HG03342 (cell line): Measurements from ENCODE around the gene DLGAP1.
"Not testable (repeated sequence)": the region's sequence is repeated elsewhere in the genome, so short reads cannot be mapped to it uniquely, and the experiment has no call there.

ENCODE experiments used
- ATAC-seq: cut with Tn5 transposase; IDR thresholded peaks from one replicate; pipeline ENCODE4 v1.9.1; 2021; ENCODE audit warnings: mild to moderate bottlenecking, moderate library complexity; ENCODE audit not compliant: unreplicated experiment

DLGAP1 gene

DNA sequence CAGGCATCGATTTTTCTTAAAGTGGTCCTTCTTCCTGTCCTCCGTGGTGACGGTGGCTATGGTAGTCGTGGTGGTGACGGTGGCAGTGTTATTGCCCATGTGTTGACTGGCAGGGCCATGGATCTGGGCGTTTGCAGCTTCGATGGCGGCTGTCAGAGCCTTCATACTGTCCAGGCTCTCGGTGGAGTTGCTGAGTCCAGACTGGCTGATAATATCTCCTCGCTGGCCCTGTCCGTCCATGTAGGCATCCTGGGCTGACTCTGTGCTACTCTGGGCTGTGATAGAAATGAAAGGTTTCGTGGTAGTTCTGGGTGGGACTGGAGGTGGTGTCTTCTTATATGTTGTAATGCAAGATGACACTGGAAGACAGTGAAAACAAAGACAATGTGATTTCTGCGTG lies 873.2 kb downstream of the DLGAP1 start:
- ATAC-seq: no peak

DNA sequence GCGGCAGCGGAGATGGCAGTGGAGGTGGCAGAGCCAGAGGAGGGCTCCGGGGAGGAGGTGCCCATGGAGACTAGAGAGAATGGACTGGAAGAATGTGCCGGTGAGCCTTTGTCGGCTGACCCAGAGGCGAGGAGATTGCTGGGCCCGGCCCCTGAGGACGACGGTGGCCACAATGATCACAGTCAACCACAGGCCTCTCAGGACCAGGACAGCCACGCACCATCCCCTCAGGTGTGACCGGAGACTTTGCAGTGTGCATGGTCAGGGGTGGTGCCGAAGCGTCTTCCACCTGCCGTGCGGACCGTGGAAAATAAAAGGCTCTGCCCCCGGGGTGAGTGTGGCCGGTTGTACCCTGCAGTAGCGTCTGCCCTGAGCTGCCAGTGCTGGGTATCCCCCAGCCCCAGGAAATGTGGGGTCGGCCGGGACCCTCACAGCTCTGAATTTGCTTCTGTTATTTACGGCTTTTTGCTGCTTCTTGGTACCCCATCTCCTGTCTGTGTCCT lies 874.5 kb downstream of the DLGAP1 start:
- ATAC-seq: not testable (repeated sequence)

DNA sequence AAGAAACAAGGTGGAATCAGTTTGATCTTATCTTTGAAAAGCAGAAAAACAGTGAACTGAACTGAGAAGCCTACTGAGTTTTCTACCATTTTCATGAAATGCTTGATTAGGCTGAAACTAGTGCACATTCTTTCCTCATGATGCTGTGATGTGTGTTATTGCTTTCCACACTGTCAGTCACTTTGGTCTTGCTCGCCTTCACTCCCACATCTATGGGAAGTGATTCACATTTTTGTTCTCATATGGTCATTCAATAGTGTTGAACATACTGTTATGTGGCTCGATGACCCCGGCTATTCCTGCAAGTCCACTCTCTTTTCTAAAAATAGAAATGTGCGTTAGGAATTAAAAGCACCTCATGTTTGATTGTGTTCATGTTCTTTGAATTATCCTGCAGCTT lies 875.4 kb downstream of the DLGAP1 start:
- ATAC-seq: no peak

DNA sequence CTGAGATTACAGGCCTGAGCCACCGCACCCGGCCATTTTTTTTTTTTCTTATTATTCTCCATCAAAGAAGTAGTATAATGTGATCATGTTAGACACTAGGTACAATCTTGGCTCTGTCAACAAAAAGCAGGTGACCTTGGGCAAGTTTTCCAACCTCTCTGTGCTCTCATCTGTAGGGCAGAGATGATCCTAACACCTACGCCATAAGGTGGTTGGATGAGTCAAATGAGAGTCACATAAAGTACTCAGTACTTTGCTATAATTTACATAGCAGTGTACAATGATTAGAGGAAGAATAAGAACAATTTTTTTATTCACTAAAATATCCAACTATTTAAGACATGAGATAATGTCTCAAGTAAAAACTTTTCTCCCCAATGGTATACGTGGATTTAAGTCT lies 876.5 kb downstream of the DLGAP1 start:
- no peak for ATAC-seq

DNA sequence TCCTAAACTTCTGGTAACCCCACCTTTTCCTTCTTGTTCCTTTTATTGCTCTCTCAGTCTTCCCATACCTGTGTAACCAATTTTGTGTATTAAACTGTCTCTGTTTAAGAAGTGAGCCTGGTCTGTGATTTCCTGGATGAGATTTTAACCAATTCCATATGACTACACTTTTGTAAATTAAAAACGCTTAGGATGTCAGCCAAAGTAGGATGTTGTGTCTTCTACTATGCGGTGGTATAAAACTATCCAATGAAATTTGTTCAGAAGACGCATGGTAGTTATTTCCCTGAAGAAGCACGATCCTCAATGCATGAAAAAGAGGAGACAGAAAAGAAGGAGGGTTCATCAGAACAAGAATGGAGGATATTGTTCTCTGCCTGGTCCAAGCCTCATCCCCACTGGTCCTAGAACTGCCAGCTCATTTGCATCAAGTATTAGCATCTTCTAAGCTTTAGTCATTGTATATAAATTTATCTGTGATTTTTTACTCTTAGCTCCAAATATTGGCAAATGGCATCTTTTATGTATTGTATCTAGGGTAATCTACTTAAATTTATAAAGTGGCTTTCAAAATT lies 877.7 kb downstream of the DLGAP1 start:
- ATAC-seq: no peak

DNA sequence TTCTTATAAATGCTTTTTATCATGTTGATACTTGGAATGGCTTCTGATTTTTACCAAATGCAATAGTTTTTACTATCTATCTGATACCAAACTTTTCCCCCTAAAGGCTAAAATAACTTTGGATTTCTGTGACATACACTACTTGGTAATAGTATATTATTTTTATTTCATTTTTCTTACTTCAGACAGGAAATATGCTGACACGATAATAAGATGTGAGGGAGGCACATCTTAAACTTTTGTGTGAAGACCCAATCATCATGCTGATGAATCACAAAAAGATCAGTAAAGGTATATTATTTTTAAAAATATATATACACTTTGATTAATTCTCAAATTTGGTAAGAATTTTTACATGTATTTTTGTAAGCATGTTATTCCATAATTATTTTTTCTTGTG lies 882.3 kb downstream of the DLGAP1 start:
- no peak for ATAC-seq

DNA sequence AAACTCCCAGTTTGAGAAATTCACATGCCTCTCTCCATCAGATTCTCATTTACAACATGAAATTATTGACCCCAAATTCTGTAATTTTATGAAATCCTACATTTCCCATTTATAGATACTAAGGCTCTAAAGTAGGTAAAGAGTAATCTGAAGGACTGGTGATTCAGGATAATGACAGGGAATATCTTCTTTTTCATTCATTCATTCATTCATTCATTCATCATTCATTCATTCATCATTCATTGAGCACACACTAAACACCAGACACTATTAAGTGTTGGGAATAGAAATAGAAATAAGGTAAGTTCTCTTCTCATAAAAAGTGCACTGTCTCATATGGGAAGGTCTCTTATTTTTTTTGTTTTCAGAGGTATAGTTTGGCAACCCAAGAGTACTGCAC lies 888.3 kb downstream of the DLGAP1 start:
- no peak for ATAC-seq

DNA sequence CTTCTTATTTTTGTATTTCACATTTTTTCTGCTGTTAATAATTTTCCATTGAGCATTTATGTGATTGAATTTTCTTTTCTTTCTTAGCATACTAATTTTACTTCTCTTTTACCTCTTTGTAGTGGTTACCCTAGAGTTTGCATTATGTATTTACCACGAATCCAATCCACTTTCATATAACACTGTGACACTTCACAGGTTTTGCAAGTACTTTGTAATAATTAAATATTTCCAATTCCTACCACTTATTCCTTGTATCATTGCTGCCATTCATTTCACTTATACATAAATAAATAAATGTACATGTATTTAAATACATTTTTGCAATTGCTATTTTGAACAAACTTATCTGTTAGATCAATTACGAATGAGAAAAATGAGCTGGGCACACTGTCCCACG lies 894.4 kb downstream of the DLGAP1 start:
- no peak for ATAC-seq

DNA sequence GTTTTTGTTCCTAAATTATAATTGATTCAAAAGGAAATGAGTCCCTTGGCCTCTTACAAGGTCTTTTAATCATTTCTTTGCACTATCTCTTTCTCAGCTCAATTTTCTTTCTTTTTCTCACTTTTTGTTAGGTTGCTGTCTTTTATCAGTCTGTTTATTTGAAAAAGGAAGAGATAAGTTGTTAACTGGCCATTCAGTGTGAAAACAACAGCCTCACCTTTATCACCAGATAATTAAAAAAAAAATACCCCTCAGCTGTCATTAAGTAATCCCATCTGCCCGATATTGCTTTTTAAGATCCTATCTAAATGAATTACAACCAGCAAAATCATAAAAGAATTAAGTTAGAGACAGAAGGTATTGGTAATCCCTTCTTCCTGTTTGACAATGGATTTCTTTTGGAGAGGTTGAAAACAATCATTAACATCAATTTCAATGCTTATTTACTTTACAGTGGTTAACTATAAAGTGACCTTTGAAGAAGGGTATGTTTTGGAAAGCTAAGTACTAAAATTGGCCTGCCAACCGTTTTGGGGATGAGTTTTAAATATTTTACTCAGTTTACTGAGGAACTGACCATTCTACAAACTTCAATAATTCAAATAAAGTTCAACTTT lies 900.2 kb downstream of the DLGAP1 start:
- no peak for ATAC-seq

DNA sequence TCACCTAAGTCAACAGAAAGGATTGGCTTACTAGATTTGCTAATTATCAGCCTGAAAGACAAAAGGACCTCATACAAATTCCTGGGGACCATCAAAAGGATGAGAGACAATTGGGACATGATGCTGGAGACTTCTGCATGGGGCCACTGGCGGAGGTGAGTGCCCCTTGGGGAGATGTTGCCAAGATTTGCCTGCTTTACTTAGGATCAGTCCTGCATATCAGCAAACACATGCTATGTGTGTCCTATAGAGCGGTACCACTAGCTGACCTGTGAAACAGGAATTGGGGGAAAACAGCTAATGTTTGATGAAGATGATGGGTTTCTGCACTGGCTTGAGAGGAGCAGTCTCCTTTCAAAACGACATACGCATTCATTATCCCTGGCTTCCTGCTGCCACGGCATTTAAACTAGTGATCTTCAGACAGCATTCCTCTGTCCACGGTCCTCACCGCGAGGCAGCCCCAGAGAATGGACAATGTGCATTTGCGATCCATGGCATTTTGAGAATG lies 901.0 kb downstream of the DLGAP1 start:
- ATAC-seq: no peak

DNA sequence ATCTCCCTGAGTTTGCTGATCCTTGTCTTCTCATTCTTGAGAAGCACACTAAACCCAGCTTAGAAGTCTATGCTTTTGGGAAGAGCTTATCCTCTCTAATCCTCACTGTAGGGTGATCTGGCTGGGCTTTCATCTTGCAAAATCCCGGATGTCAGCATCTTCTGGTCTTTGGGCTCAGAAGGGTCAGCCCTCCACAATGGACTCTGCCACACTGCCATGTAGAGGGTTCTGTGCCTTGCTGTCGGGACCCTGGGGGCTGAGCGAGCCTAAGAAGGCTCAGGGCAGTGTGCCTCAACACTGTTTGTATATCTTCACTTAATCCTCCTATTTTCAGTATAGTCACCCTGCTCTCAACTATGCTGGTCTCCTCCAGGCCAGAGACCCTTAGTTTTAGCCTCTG lies 902.8 kb downstream of the DLGAP1 start:
- no peak for ATAC-seq

DNA sequence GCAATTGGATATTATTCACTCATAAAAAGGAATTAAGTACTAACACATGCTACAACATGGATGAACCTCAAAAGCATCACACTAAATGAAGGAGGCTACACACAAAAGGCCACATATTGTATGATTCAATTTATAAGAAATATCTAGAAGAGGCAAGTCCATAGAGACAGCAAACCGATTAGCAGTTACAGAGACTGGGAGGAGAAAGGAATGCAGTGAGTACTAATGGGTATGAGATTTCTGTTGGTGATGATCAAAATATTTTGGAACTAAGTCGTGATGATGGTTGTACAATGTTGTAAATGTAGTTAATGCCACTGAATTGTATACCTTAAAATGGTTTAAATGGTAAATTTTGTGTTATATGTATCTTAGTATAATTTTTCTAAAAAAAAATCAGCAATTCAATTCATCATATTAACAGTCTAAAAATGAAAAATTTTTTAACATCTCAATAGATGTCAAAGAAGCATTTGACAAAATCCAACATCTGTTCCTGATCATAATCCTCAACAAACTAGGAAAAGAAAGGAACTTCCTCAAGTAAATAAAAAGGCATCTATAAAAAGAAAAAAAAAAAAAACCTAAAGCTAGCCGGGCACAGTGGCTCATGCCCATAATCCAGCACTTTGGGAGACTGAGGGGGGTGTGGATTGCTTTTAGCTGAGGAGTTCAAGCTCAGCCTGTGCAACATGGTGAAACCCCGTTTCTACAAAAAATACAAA lies 907.1 kb downstream of the DLGAP1 start:
- ATAC-seq: no peak

DNA sequence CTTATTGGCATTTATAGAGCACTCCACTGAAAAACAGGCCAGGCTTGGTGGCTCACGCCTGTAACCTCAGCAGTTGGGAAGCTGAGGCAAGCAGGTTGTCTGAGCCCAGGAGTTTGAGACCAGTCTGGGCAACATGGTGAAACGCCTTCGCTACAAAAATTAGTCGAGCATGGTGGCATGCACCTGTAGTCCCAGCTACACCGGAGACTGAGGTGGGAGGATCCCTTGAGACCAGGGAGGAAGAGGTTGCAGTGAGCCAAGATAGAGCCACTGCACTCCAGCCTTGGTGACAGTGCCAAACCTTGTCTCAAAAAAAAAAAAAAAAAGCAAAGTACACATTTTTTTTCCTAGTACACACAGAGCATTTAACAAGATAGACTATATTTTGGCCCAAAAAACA lies 909.0 kb downstream of the DLGAP1 start:
- ATAC-seq: no peak

DNA sequence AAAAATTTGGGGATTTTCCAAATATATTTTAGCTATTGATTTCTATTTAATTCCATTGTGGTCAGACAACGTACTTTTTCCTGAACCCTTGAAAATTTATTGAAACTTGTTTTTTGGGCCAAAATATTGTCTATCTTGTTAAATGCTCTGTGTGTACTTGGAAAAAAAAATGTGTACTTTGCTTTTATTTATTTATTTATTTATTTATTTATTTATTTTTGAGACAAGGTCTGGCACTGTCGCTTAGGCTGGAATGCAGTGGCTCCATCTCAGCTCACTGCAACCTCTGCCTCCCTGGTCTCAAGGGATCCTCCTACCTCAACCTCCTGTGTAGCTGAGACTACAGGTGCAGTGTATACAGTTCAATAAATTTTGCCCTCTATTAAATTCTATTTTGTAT lies 910.6 kb downstream of the DLGAP1 start:
- no peak for ATAC-seq

DNA sequence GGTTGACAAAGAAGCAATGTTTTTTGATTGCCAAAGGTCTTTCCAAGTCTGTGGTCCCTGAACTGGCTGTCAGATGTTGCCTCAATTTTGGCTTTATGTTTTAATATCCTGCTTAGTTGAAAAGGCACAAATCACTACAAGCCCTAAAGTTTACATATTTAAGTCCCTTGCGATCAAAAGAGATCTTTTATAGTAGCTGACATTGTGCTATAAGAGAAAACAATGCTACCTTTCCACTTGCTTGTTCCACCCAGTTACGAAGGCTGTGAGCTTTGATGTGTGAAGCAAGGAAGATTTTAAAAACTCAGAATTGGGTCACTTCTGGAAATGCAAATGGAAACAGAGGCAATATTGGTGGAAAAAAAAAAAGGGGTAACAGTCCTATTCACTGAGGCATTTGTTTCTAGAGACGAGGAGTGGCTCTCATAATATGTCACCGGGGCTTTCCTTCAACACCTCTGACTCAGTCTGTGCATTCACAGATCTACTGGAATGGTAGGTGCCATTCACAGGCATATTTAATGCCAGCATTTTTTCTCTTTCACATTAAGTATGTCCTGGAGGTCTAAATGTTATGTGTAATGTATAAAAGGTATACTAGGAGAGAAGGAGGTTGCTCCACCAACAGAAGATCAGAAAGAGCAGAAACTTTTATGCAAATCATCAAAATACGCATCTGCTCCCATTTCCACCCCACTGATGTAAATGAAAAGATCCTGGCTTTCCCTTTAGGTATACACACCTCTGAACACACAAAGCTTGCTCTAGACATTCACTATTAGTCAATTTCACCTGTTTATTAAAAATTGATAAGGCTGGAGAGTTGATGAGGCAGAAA lies 913.3 kb downstream of the DLGAP1 start:
- peak; percentile 95 for ATAC-seq

DNA sequence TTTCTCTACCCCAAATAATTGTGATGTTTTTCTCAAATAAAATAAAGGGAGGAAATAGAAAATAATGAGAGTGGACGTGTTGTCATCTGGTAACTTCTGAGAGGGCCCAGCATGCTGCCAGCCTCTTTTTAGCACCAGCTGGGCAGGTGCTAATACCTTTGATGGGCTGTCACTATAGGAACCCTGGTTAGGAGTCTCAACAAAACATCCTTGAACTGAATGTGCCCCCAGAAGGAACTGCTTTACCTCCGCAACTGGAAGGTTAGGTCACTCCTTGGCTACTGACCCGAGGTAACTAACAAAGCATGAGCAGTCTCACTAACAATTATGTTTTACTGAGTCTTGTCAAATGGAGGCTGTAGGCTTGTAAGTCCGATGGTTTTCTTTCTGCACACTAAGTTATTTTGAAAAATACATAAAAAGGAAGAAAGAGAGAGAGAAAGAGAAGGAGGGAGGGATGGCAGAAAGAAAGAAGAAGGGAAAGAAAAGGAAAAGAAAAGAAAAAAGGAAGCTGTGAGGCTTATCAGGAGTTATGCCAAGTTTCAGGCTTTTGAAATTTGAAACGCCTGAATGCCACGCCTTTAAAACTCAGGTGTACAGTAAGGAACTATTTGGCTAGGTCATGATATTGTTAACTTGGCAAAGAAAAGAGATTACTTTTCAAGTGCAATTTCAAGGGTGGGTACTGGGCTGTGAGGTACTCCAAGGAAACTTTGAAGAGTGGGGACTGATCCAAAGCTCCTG lies 914.1 kb downstream of the DLGAP1 start:
- ATAC-seq: no peak

DNA sequence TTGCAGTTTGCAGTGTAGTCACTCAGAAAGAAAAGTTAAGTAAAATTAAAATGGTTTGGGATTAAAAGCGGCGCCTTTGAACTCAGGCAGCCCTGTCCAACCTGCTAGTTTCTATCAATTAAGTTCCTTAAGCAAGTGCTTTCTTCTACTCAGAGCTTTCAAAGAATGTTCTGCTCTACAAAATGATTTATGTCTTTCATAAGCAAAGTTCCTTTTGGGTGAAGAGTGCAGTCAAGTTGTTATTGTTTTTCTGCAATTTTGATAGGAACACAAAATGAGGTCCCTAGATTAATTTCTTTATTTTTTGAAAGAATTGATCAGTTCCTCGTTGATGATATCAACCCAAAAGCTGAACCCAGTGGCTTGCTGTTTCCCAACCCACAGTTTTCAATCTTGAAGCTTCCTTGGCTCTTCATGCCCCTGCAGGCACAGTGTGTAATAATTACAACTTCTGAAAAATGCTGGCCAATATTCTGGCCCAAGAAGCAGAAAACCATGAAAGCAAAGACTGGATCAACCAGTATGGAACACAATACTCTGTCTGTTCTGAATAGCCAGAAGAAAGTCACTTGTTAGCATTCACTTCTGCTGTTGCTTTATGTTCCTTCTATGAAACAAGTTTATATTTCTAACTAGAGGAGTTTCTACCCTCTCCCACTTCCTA lies 916.0 kb downstream of the DLGAP1 start:
- ATAC-seq: no peak

DNA sequence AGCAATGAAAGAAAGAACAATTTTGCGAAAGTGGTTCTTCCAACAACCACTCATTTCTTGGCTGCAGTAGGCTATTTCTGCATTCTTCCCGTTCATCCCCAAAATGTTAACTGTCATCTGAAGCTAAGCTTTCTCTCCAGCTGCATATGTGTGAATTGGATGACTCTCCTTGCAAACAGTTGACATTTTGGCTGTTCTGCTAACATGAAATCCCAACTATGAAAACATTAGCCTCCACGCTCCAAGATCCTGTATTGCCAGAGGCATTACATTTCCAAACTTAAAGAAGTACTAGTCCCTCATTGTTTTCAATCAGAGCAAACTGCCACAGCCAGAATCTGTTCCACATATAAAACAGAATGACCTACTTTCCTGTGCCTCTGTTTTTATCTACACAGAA lies 916.7 kb downstream of the DLGAP1 start:
- no peak for ATAC-seq

DNA sequence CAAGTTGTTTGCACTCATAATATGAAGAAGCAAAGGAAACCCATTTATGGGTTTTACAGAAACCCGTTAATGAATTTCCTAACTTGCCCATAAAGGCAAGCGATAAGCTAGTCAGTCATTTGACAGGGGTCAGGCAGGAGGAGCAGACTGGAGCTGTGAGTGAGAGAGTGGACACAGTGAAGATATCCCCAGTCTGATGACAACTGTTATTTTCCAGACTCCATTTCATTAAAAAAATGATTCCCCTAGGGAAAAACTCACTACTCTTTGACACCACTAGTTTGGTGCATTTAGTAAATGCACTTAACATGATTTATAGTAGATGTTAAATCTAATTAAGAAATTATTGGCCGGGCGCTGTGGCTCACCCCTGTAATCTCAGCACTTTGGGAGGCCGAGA lies 924.3 kb downstream of the DLGAP1 start:
- ATAC-seq: no peak

DNA sequence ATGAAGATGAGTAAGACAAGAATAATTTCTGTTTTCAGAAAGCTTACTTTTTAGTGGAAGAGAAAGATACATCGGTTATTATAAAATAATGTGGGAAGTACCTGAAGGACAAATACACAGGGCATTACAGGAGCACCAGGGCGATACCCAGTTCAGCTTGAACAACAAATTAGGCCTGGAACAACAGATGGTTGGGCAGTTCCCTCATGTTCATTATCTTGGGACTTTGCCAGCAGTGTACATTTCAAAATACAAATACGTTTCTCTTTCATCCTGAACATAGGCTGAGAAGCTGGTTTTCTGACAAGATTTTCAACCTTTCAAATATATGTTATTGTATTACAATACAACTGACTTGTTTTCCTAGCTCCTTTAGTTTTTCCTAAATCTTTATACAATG lies 925.5 kb downstream of the DLGAP1 start:
- ATAC-seq: no peak
